NCI-H187 (cell line): ENCODE results near the gene RLN3.
"Not testable (repeated sequence)": the region's sequence is repeated elsewhere in the genome, so short reads cannot be mapped to it uniquely, and the experiment has no call there.

Source experiments
- DNase-seq, 2 experiments: peaks; one replicate each; lab custom pipeline; 2025; lab: John Stamatoyannopoulos, UW

The RLN3 gene

DNA sequence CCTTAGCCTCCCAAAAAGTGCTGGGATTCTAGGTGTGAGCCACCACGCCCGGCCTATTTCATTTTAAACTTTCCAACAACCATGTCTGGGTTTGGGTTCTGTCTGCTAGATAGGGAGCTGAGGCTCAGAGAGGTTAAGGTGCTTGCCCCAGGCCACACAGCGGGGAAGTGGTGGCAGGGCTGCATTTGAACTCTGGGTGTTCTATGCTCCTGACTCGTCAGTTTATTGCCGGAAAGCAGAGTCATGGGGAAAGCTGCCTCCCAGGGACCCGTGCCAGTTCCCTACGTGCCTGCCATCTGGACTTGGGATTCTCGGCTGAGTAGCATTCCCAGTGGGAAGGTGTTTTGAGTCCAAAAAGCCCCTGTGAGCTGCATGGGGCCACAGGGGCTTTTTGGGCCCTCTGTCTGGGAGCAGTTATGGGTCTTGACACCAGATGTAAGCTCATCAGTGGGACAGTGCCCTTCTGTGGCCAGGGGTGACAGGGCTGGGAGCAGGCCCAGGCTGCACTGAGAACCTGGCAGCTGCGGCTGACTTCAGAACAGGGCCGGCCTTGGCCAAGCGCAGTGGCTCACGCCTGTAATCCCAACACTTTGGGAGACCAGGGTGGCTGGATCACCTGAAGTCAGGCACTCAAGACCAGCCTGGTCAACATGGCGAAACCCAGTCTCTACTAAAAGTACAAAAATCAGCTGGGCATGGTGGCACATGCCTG, 32.8 kb upstream of the RLN3 start:
- no peak for DNase-seq

DNA sequence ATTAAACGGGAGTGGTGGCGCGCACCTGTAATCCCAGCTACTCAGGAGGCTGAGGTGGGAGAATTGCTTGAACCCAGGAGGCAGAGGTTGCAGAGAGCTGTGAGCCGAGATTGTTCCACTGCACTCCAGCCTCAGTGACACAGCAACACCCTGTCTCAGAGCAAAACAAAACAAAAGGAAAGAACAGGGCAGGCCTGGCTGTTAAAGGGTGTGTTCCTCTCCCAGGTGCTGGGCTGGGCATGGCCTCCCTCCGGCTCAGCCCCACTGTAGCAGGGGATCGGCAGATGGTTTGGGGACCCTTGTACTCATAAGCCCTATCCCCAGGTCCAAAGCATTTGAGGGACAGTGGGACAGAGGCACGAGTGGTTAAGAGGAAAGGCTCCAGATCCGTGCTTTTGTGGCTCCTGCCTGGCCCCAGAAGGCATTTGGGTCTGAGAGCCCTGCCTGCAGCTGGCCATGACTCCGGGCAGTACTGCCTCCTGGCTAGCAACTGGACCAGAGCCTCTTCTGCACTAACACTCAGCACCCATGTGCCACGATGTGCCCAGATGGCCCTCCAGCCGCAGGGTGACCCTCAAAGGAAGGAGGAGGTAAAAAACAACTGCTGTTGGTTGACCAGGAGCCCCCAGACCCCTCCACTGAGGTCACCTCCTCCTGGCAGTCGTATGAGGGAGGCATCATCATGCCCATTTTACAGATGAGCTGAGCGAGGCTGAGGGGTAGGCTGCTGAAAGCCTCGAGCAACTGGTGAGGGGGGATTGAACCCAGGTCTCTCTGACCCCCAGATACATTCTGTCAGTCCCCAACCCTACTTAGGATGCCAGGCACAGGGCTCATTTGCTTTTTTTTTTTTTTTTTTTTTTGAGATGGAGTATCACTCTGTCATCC, 31.8 kb upstream of the RLN3 start:
- no peak for DNase-seq

- DNase-seq = no peak
Measured at GRCh38 chr19:13996928-13997630, 30.9 kb upstream of the RLN3 start.

DNA sequence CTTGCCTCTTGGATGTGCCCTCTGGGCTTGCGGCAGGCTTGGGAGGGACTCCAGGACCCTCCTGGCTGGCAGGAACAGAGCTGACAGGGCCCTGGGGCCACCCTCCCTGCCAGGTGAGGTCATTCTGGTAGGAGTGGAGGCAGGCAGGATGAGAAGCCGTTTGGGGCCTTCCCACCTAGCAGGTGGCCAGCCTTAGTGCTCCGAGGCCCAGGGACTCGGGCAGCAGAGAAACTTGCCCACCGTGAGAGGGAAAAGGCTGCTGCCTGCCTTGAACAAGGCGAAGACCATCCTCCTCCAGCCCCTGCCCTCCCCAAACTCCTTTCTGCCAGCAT, 30.4 kb upstream of the RLN3 start:
- no peak for DNase-seq

DNA sequence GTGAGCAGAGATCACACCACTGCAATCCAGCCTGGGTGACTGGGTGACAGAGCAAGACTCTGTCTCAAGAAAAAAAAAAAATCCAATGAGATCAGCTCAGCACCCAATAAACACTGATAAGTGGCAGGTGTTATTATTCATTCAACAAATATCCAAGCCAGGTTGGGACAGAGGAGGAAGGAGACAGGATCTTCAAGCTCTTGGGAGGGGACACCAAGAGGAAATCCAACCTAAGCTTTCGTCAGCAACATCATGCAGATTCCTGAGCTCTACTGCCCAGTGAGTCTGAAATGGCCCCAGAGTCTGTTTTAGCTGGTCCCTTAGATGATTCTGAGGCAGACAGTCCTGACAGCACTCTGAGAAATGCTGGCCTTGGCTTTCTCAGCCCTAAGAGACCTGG, 29.5 kb upstream of the RLN3 start:
- DNase-seq = no peak

- DNase-seq = no peak
Measured at GRCh38 chr19:13999085-13999484, 28.9 kb upstream of the RLN3 start.

DNA sequence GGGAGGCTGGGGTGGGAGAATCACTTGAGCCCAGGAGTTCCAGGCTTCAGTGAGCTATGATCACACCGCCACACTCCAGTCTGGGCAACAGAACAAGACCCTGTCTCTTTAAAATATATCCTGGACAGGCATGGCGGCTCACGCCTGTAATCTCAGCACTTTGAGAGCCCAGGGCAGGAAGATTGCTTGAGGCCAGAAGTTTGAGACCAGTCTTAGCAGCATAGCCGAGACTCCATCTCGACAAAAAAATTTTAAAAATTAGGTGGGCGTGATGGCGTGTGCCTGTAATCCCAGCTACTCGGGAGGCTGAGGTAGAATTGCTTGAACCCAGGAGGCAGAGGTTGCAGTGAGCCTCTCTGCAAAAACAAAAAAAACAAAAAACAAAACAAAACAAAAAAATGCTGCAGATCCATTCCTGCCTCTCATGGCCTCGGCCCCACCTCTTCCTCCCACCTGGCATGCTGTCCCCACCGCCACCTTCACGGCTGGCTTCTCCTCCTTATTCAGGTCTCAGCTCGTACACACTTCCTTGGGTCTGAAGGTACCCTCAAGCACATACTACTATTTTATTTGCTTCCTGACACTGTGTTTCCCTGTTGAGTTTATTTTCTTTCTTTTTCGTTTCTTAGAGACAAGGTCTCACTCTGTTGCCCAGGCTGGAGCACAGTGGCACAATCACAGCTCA, 27.1 kb upstream of the RLN3 start:
- DNase-seq = no peak

DNA sequence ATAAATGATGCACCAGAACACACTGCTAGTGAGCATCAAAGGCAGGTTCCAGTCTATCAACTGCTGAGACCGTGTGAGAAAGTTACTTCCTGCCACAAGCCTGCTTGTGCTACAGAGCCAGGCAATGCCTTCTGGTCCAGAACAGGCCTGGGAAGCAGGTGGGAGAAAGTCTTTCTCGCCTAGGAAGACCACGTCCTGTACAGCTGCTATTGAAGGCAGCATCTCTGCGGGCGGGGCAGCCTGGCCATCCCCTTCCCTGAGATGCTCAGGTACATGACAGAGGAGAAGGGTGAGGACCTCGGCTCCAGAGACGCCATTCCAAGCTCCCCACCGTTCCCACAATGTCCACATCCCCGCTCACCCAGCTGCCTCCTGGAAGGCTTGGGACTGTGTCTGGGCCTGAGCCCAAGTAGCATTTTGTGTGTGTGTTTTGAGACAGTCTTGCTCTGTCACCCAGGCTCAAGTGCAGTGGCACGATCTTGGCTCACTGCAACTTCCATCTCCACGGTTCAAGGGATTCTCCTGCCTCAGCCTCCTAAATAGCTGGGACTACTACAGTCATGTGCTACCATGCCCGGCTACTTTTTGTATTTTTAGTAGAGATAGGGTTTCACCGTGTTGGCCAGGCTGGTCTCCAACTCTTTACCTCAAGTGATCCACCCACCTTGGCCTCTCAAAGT, 25.2 kb upstream of the RLN3 start:
- no peak for DNase-seq

DNA sequence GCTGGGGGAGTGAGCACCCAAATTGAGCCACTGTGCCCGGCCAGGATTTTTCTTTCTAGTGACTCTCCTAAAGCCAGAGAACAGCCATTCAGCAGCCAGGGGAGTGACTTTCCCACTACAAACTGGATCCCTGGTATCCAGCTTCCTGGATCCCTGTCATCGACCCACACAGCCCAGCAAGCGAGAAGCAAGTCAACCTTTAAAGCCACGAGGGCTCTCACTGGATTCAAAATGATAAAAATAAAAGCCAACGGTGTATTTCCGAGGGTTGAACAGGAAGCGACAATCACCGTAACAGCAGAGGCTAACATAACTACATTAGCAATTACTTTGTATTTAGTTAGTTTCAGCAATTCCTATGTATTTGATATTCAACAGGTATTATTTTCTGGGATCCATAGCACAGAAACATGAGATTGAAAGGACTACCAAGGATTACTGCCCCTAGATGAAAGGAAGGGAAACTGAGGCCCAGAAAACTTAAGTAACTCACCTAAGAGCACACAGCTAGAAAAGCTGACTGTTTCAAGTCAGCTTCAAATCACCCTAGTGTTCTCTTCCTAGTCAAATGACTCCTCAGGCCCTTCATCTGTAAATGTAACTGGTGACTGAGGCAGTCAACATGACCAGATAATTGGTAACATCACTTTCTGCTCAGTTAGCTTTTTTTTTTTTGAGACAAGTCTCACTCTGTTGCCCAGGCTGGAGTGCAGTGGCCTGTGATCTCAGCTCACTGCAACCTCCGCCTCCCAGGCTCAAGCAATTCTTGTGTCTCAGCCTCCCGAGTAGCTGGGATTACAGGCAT, 24.5 kb upstream of the RLN3 start:
- no peak for DNase-seq

DNA sequence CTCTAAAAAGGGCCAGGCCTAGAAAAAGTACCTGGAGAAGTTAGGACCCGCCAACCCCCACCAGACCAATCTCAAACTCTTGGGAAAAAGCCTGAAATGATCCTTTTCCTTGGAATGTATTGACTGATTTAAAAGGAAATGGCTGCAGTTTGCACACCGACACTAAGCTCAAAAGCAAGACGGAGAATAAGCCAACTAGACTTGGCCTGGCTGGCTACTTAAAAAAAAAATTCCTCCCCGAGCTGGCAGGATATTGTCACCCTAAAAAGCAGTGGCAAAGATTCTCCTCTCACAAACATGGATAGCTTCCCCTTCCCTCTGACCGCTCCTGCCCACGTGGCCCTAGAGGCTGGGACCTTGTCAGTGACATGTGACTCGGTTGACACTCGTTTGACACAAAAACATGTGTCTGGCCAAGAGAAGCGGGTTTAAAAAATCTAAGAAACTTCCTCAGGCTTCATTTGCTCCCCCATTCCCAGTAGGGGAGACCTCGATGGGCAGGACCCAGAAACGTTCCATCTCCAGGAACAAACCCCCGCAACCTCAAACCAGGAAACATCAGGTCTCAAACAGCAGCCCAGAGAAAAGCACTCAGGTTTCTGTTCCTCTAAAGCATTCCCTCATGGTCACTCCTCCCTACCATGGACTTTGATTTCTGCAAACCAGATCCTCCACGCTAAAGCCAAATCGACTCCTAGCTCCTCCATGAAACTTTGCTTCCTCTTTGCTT, 23.2 kb upstream of the RLN3 start:
- no peak for DNase-seq

- peak; percentile 33 to 65 for DNase-seq
Measured at GRCh38 chr19:14005349-14006084, 22.4 kb upstream of the RLN3 start.

GRCh38 chr19:14006085-14006765, 21.7 kb upstream of the RLN3 start, which contains the start of gene RFX1:
RFX1 (minus strand) TSS chr19:14006320; CDS start chr19:13993843, 12,477 bp downstream.
- DNase-seq = peak; percentile 86 to 96

GRCh38 chr19:14006766-14007562, 21.0 kb upstream of the RLN3 start:
- no peak for DNase-seq

- no peak for DNase-seq
Measured at GRCh38 chr19:14012378-14012915, 15.5 kb upstream of the RLN3 start.

DNA sequence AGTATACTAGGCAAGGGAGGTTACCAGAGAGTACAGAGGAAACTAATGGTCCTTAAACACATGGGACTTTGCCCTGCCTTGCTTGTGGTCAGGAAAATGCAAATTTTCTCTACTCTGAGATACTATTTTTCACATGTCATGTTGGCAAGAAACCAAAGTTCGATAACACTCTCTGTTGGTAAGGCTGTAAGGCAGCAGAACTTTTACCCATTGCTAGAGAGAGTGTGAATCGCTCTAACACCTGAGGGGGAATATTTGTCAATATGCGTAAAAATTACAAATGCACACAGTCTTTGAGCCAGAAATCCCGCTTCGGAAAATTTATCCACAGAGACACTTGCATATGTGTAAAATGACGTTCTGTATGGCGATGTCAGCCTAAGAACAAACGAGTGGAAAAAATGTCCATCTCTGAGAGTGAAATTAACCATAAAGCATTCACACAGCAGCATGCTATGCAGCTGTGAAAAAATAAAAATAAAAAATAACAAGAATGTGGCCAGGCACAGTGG, 12.4 kb upstream of the RLN3 start:
- no peak for DNase-seq

- no peak for DNase-seq
Measured at GRCh38 chr19:14019100-14019499, 8.8 kb upstream of the RLN3 start.

DNA sequence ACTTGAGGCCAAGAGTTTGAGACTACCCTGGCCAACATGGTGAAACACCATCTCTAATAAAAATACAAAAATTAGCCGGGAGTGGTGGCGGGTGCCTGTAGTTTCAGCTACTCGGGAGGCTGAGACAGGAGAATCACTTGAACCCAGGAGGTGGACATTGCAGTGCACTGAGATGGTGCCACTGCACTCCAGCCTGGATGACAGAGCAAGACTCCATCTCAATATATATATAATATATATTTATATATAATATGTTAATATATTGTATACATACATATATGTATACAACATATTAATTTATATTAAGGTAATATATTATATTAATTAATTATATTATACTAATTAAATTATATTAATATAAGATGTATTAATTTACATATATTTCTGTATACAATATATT, 8.2 kb upstream of the RLN3 start:
- not testable (repeated sequence) for DNase-seq
